HepG2 (cell line): ENCODE measurements around the gene PRRT2. TPM values are rescaled to one million over a fixed set of nuclear protein-coding genes. Genes with fewer than 3 reads are reported as not detected.

Experiments
- ATAC-seq: fragments of 200-7000 bp; cut with Tn5 transposase; 3 replicates; pipeline ENCODE4 v1.9.1; 2020; ENCODE audit warnings: mild to moderate bottlenecking, moderate library complexity
- BruUV-seq: library from RNA; stranded (reverse); fragments of 400-500 nt; replicated peaks from 2 replicates; lab custom pipeline; 2021; lab: Mats Ljungman, UMichigan
- CTCF ChIA-PET: fragments of 300-600 bp; formaldehyde crosslinking; extraction: SDS; loops from one replicate; lab custom pipeline; 2021; ENCODE audit warnings: low total read pairs, inconsistent platforms, low intra/inter-chr PET ratio; lab: Yijun Ruan, JAX
- POLR2A ChIA-PET: fragments of 350-600 bp; sonication (Branson Sonifier 250); formaldehyde crosslinking; loops from one replicate; lab custom pipeline; 2020; ENCODE audit warnings: antibody characterized with exemption, inconsistent platforms; lab: Yijun Ruan, JAX
- DNase-seq: peaks from one replicate; pipeline ENCODE4 v3.0.0-alpha.2; 2015; ENCODE audit warnings: low spot score
- FAIRE-seq: peaks from 3 replicates; lab custom pipeline; 2011; peaks lifted over from hg19 to GRCh38; lab: Jason Lieb, UNC
- H2AFZ ChIP-seq: one replicate; pipeline ENCODE4 v1.6.1; 2011; ENCODE audit warnings: low read length, inconsistent platforms
- H3K27ac ChIP-seq: fragments of 300-600 bp; 3 replicates; pipeline ENCODE4 v1.8.0; 2011; ENCODE audit warnings: mixed run types, mild to moderate bottlenecking, mixed read lengths, low read length, inconsistent platforms; ENCODE audit not compliant: insufficient read depth; ENCODE audit errors: extremely low read length
- H3K27me3 ChIP-seq, 2 experiments: fragments of 200-600 bp in 1 of 2; 2 replicates in 1 of 2; 3 replicates in 1 of 2; pipeline versions ENCODE4 v1.6.0 to v1.8.0; 2011; ENCODE audit warnings: low read length in 2 of 2, mild to moderate bottlenecking in 2 of 2, moderate library complexity in 2 of 2, inconsistent platforms in 1 of 2; ENCODE audit not compliant: insufficient read depth in 2 of 2, control insufficient read depth in 1 of 2
- H3K36me3 ChIP-seq, 2 experiments: fragments of 200-600 bp in 1 of 2; replicated peaks in 1 of 2; 2 replicates in 1 of 2; 3 replicates in 1 of 2; pipeline versions ENCODE4 v1.5.1 to v1.8.0; 2011; ENCODE audit warnings: low read length in 2 of 2, inconsistent platforms in 1 of 2; ENCODE audit not compliant: insufficient read depth in 2 of 2, control insufficient read depth in 1 of 2
- H3K4me1 ChIP-seq: 2 replicates; pipeline ENCODE4 v1.5.1; 2012; ENCODE audit warnings: low read length, inconsistent platforms; ENCODE audit not compliant: insufficient read depth
- H3K4me2 ChIP-seq: 2 replicates; pipeline ENCODE4 v1.6.0; 2011; ENCODE audit warnings: low read depth, low read length, inconsistent platforms
- H3K4me3 ChIP-seq, 3 experiments: fragments of 200-600 bp in 1 of 3; sonication (generic), shearing (Covaris generic) in 1 of 3; replicated peaks in 1 of 3; 2 replicates each; pipeline ENCODE4 v1.5.1; 2011 to 2016; ENCODE audit warnings: low read length in 3 of 3, inconsistent platforms in 2 of 3, low read depth in 2 of 3, mild to moderate bottlenecking in 2 of 3, control low read depth in 1 of 3, mixed read lengths in 1 of 3; ENCODE audit not compliant: insufficient read depth in 1 of 3
- H3K79me2 ChIP-seq: one replicate; pipeline ENCODE4 v1.6.1; 2011; ENCODE audit warnings: low read length, inconsistent platforms; ENCODE audit not compliant: insufficient read depth
- H3K9ac ChIP-seq: 2 replicates; pipeline ENCODE4 v1.6.0; 2011; ENCODE audit warnings: mild to moderate bottlenecking, low read depth, low read length, inconsistent platforms; ENCODE audit not compliant: insufficient read depth
- H3K9me3 ChIP-seq: 2 replicates; pipeline ENCODE4 v1.5.1; 2012; ENCODE audit warnings: mild to moderate bottlenecking, low read length
- H4K20me1 ChIP-seq: 2 replicates; pipeline ENCODE4 v1.6.0; 2011; ENCODE audit warnings: inconsistent platforms, mild to moderate bottlenecking, low read length, moderate library complexity; ENCODE audit not compliant: insufficient read depth
- CAMTA2 ChIP-seq: sonication (generic); formaldehyde crosslinking; IDR thresholded peaks from 2 replicates; pipeline ENCODE4 v1.4.0; 2020; ENCODE audit warnings: mild to moderate bottlenecking, missing genetic modification reagents, borderline replicate concordance
- CEBPB ChIP-seq: IDR thresholded peaks from 2 replicates; pipeline ENCODE4 v1.6.1; 2011; ENCODE audit warnings: low read depth, low read length, improper control_type of control experiment, borderline replicate concordance
- CREB1 ChIP-seq, 2 experiments: fragments of 450-650 bp in 1 of 2; IDR thresholded peaks; 2 replicates each; pipeline ENCODE4 v1.6.1; 2016 to 2017; ENCODE audit warnings: control low read depth in 1 of 2, mild to moderate bottlenecking in 1 of 2, missing compliant biosample characterization in 1 of 2, missing genetic modification characterization in 1 of 2
- EED ChIP-seq: sonication (generic); formaldehyde crosslinking; IDR thresholded peaks from 2 replicates; pipeline ENCODE4 v1.5.0; 2020; ENCODE audit warnings: mild to moderate bottlenecking, missing genetic modification reagents
- HNRNPUL1 ChIP-seq: fragments of 200-400 bp; formaldehyde crosslinking; IDR thresholded peaks from 2 replicates; pipeline ENCODE4 v1.6.1; 2017; ENCODE audit warnings: low read depth, mild to moderate bottlenecking, low read length, moderate library complexity
- HOXD1 ChIP-seq: sonication (generic); formaldehyde crosslinking; IDR thresholded peaks from 2 replicates; pipeline ENCODE4 v1.5.0; 2020; ENCODE audit warnings: missing genetic modification reagents
- MYC ChIP-seq: sonication (generic); formaldehyde crosslinking; IDR thresholded peaks from 2 replicates; pipeline ENCODE4 v1.9.0; 2021; ENCODE audit warnings: missing genetic modification reagents, borderline replicate concordance
- NFKB2 ChIP-seq: sonication (generic); formaldehyde crosslinking; IDR thresholded peaks from 2 replicates; pipeline ENCODE4 v1.4.0; 2020; ENCODE audit warnings: missing genetic modification reagents, borderline replicate concordance
- PITX1 ChIP-seq: sonication (generic); formaldehyde crosslinking; IDR thresholded peaks from 2 replicates; pipeline ENCODE4 v1.5.1; 2020; ENCODE audit warnings: mild to moderate bottlenecking, missing genetic modification reagents
- PLRG1 ChIP-seq: fragments of 450-650 bp; conservative IDR thresholded peaks from 2 replicates; pipeline ENCODE4 v1.6.1; 2016
- PRPF4 ChIP-seq: fragments of 200-400 bp; formaldehyde crosslinking; IDR thresholded peaks from 2 replicates; pipeline ENCODE4 v1.6.1; 2016; ENCODE audit warnings: low read length, low read depth; ENCODE audit not compliant: poor library complexity, severe bottlenecking
- SIX1 ChIP-seq: sonication (generic); formaldehyde crosslinking; IDR thresholded peaks from 2 replicates; pipeline ENCODE4 v1.4.0; 2020; ENCODE audit warnings: missing genetic modification reagents, borderline replicate concordance
- TMF1 ChIP-seq: sonication (generic); formaldehyde crosslinking; IDR thresholded peaks from 2 replicates; pipeline ENCODE4 v1.8.1; 2022; ENCODE audit warnings: low read depth, missing genetic modification reagents
- XBP1 ChIP-seq: sonication (generic); formaldehyde crosslinking; IDR thresholded peaks from 2 replicates; pipeline ENCODE4 v1.5.0; 2020; ENCODE audit warnings: missing genetic modification reagents
- ZNF138 ChIP-seq: sonication (generic); formaldehyde crosslinking; IDR thresholded peaks from 2 replicates; pipeline ENCODE4 v1.5.0; 2020; ENCODE audit warnings: mild to moderate bottlenecking, low read depth, missing genetic modification reagents
- ZNF768 ChIP-seq: sonication (generic); formaldehyde crosslinking; IDR thresholded peaks from 2 replicates; pipeline ENCODE4 v1.4.0; 2020; ENCODE audit warnings: missing genetic modification reagents
- ZZZ3 ChIP-seq: sonication (generic); formaldehyde crosslinking; IDR thresholded peaks from 2 replicates; pipeline ENCODE4 v1.4.0; 2020; ENCODE audit warnings: missing genetic modification reagents, mild to moderate bottlenecking, borderline replicate concordance
- WGBS: methylation state at CpG from one replicate; pipeline ENCODE4 v1.1.6; 2017; ENCODE audit warnings: low lambda C conversion rate; 5-methylcytosine and 5-hydroxymethylcytosine counted together
- in situ Hi-C: cut with HindIII; loops from 2 replicates; pipeline ENCODE4 v1.10.0; 2017; ENCODE audit warnings: low pct_unique_long_range_greater_than_20kb; ENCODE audit not compliant: extremely low pct_ligation_motif_present
- intact Hi-C: fragments of 100-400 bp; cut with micrococcal nuclease; formaldehyde crosslinking; loops from one replicate; pipeline ENCODE4 v1.10.0; 2022; ENCODE audit not compliant: unreplicated experiment
- polyA plus RNA-seq, 8 experiments: library from polyadenylated mRNA; depleted of rRNA in 3 of 8; stranded (reverse) in 7 of 8; unstranded in 1 of 8; fragments of >200 nt; fragmentation: Illumina TruSeq in 4 of 8; extraction: Trizol in 4 of 8; gene quantifications; 2 replicates each; pipeline versions ENCODE4 v1.2.1 to v1.2.3, GENCODE V29; 2011 to 2016; ENCODE audit warnings: low read depth in 4 of 8, missing spikeins in 1 of 8, mixed read lengths in 1 of 8; ENCODE audit not compliant: insufficient read depth in 1 of 8
- total RNA-seq, 5 experiments: library from RNA; depleted of rRNA; stranded (reverse); fragments of >200 nt; fragmentation: Illumina TruSeq; extraction: Trizol; gene quantifications; 2 replicates each; pipeline ENCODE4 v1.2.3, GENCODE V29; 2016; ENCODE audit warnings: low read depth in 1 of 5
- TF ChIP-seq, protein P1 (sequence below): sonication (generic); formaldehyde crosslinking; IDR thresholded peaks from 2 replicates; pipeline ENCODE4 v1.8.0; 2022; ENCODE audit warnings: low read depth, missing genetic modification reagents
- TF ChIP-seq, protein P2 (sequence below): sonication (generic); formaldehyde crosslinking; IDR thresholded peaks from 2 replicates; pipeline ENCODE4 v1.4.0; 2020; ENCODE audit warnings: mild to moderate bottlenecking, low read depth, missing genetic modification reagents
- TF ChIP-seq, protein P3 (sequence below): sonication (generic); formaldehyde crosslinking; IDR thresholded peaks from 2 replicates; pipeline ENCODE4 v1.5.0; 2020; ENCODE audit warnings: missing genetic modification reagents, mild to moderate bottlenecking, borderline replicate concordance

The PRRT2 gene
- total and polyA plus RNA-seq, 2 of the 13 experiments (the other 11 are each of a cell fraction or from before 2014, with no cell fraction given): 0.51 to 1.1 TPM

DNA sequence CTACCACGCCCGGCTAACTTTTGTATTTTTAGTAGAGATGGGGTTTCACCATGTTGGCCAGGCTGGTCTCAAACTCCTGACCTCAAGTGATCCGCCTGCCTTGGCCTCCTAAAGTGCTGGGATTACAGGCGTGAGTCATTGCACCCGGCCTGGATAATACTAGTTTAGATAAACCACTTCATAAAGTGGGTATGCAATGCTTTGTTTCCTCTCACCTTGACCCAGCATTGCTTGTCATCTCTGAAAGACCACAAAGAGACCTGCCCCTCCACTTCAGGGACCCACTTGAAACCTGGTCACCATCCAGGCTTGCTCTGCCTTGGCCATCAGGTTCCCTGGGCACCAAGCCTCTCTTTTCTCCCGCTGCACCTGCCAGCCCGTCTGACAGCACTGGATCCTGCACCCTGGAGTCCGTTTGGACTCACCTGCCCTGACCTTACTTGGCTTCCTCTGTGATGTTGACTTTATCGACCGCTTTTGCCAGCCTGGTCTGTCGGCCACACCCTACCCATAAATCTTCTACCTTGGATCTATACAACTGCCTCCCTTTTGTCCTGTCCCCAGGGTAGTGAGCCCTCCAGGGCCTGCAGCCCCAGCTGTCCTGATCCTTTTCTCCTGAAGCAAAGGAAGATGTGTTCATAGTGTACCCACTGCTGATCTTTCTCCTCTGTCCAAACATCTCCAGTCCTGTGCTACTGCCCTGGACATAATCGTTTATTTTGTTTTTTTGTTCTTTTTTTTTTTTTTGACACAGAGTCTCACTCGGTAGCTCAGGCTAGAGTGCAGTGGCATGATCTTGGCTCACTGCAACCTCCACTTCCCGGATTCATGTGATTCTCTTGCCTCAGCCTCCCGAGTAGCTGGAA is 46.6 kb upstream of the PRRT2 start:
- in situ Hi-C loops: no loop called here
- WGBS: 6% methylated on average over 15 of the region's 15 CpGs
- peak; percentile 91 for FAIRE-seq
- Histone ChIP-seq H3K9me3 (no peaks in the 10 kb centered on the region), H3K27ac (peak overlapping the region; percentile 66), H3K4me2 (peak overlapping the region; percentile 68), H3K9ac (no peak overlapping the region), H2AFZ (no peak overlapping the region), H3K27me3 (no peaks in the 10 kb centered on the region), H3K36me3 (no peaks in the 10 kb centered on the region), H4K20me1 (no peaks in the 10 kb centered on the region), H3K79me2 (no peaks in the 10 kb centered on the region), H3K4me3 (peak overlapping the region in 1 of 3 experiments; percentile 42; a peak in 1 of 6 replicates), H3K4me1 (peaks cover 77% of the 10 kb centered on the region)
- ChIA-PET CTCF (no interaction called here), POLR2A (interaction anchor here (2.4 kb wide), 1 partner anchor 25 kb away, joined by 11 read pairs; the partner anchor contains the start of gene KIF22)
- ATAC-seq: peak; percentile 93
- peak; percentile 92 for DNase-seq
- intact Hi-C loops: no loop called here
- BruUV-seq: no TSS peak
- TF ChIP-seq, protein P1, sequence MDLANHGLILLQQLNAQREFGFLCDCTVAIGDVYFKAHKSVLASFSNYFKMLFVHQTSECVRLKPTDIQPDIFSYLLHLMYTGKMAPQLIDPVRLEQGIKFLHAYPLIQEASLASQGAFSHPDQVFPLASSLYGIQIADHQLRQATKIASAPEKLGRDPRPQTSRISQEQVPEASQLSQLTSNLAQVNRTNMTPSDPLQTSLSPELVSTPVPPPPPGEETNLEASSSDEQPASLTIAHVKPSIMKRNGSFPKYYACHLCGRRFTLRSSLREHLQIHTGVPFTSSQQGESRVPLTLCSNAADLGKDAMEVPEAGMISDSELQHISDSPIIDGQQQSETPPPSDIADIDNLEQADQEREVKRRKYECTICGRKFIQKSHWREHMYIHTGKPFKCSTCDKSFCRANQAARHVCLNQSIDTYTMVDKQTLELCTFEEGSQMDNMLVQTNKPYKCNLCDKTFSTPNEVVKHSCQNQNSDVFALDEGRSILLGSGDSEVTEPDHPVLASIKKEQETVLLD: no peak
- no peak for TF ChIP-seq CREB1 (IDR thresholded peaks at IDR 0.05)
- TF ChIP-seq CREB1 (CRISPR knock-in tag; IDR thresholded peaks at IDR 0.05): peak; percentile 55
- peak; percentile 98 for TF ChIP-seq PITX1 (CRISPR knock-in tag)
- no peak for TF ChIP-seq ZZZ3 (CRISPR knock-in tag)
- no peak for TF ChIP-seq ZNF138 (CRISPR knock-in tag)
- TF ChIP-seq XBP1 (CRISPR knock-in tag): peak; percentile 87; the same call in 1 of the 2 replicates
- TF ChIP-seq CAMTA2 (CRISPR knock-in tag): no peak
- TF ChIP-seq HNRNPUL1: no peak
- TF ChIP-seq SIX1 (CRISPR knock-in tag): 0 out of 2 replicates have a peak, but pooled peaks have one; percentile 66
- TF ChIP-seq MYC (CRISPR knock-in tag): peak; percentile 79; the same call in 1 of the 2 replicates
- no peak for TF ChIP-seq EED
- peak; percentile 88; the same call in 1 of the 2 replicates for TF ChIP-seq NFKB2 (CRISPR knock-in tag)
- TF ChIP-seq ZNF768 (CRISPR knock-in tag): no peak
- no peak; the same call in none of the 2 replicates for TF ChIP-seq TMF1 (CRISPR knock-in tag)
- no peak for TF ChIP-seq PRPF4
- TF ChIP-seq, protein P2, sequence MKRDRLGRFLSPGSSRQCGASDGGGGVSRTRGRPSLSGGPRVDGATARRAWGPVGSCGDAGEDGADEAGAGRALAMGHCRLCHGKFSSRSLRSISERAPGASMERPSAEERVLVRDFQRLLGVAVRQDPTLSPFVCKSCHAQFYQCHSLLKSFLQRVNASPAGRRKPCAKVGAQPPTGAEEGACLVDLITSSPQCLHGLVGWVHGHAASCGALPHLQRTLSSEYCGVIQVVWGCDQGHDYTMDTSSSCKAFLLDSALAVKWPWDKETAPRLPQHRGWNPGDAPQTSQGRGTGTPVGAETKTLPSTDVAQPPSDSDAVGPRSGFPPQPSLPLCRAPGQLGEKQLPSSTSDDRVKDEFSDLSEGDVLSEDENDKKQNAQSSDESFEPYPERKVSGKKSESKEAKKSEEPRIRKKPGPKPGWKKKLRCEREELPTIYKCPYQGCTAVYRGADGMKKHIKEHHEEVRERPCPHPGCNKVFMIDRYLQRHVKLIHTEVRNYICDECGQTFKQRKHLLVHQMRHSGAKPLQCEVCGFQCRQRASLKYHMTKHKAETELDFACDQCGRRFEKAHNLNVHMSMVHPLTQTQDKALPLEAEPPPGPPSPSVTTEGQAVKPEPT (CRISPR knock-in tag): no peak
- peak; percentile 97 for TF ChIP-seq HOXD1 (CRISPR knock-in tag)
- TF ChIP-seq PLRG1: no peak
- no peak for TF ChIP-seq CEBPB
- TF ChIP-seq, protein P3, sequence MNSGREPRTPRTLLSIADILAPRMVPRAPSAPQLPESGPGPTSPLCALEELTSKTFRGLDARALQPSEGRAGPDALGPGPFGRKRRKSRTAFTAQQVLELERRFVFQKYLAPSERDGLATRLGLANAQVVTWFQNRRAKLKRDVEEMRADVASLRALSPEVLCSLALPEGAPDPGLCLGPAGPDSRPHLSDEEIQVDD: no peak
